Renal cortex interstitium (tissue), 15 donors: Measurements from ENCODE around the gene PRKAR1B. TPM values are rescaled to one million over a fixed set of nuclear protein-coding genes. Genes with fewer than 3 reads are reported as not detected.

Experiments
- DNase-seq, 11 donors: peaks; one replicate each; pipeline ENCODE4 v3.0.0-alpha.2; 2013; ENCODE audit warnings: low read depth in 9 of 11, low spot score in 4 of 11; ENCODE audit errors: extremely low read depth in 1 of 11
- long read RNA-seq, 16 experiments: transcript quantifications; one replicate each; lab custom pipeline, GENCODE V29; 2026
- polyA plus RNA-seq, 3 donors: library from polyadenylated mRNA; unstranded; fragments of 120-200 nt; gene quantifications; one replicate each; pipeline ENCODE4 v1.2.1, GENCODE V29; 2013; ENCODE audit not compliant: insufficient read length in 3 of 3

The PRKAR1B gene
- polyA plus RNA-seq: 10 to 100 TPM; 31.7 to 43.1 (median 41.8) TPM
- long read RNA-seq, donor 1, transcript PRKAR1B-201 (11 exons, 2,007 nt): major isoform, 5 of 52 reads
- long read RNA-seq, donor 1, partial matches to known transcripts: 47 of 52 reads
- long read RNA-seq, donor 1, other reads (novel, unspliced or antisense): 0 of 52 reads
- long read RNA-seq, donor 2, partial matches to known transcripts: 7 of 10 reads
- long read RNA-seq, donor 2, other reads (novel, unspliced or antisense): 0 of 10 reads
- long read RNA-seq, donor 3, transcript PRKAR1B-201 (11 exons, 2,007 nt): major isoform, 11 of 80 reads
- long read RNA-seq, donor 3, partial matches to known transcripts: 43 of 80 reads
- long read RNA-seq, donor 3, other reads (novel, unspliced or antisense): 22 of 80 reads
- long read RNA-seq, donor 4, transcript PRKAR1B-203 (11 exons, 1,917 nt): major isoform, 7 of 44 reads
- long read RNA-seq, donor 4, transcript PRKAR1B-201 (11 exons, 2,007 nt): minor isoform, 5 of 44 reads
- long read RNA-seq, donor 4, partial matches to known transcripts: 11 of 44 reads
- long read RNA-seq, donor 4, other reads (novel, unspliced or antisense): 19 of 44 reads
- long read RNA-seq, donor 5: 0 reads
- long read RNA-seq, donor 6, transcript PRKAR1B-201 (11 exons, 2,007 nt): major isoform, 14 of 45 reads
- long read RNA-seq, donor 6, partial matches to known transcripts: 11 of 45 reads
- long read RNA-seq, donor 6, other reads (novel, unspliced or antisense): 16 of 45 reads
- long read RNA-seq, donor 7, partial matches to known transcripts: 41 of 54 reads
- long read RNA-seq, donor 7, other reads (novel, unspliced or antisense): 6 of 54 reads
- long read RNA-seq, donor 8: 0 reads
- long read RNA-seq, donor 9, transcript PRKAR1B-201 (11 exons, 2,007 nt): major isoform, 8 of 14 reads
- long read RNA-seq, donor 9, partial matches to known transcripts: 0 of 14 reads
- long read RNA-seq, donor 9, other reads (novel, unspliced or antisense): 5 of 14 reads
- long read RNA-seq, donor 10, transcript PRKAR1B-201 (11 exons, 2,007 nt): major isoform, 9 of 44 reads
- long read RNA-seq, donor 10, partial matches to known transcripts: 11 of 44 reads
- long read RNA-seq, donor 10, other reads (novel, unspliced or antisense): 21 of 44 reads
- long read RNA-seq, donor 11, partial matches to known transcripts: 39 of 42 reads
- long read RNA-seq, donor 11, other reads (novel, unspliced or antisense): 0 of 42 reads
- long read RNA-seq, donor 12, partial matches to known transcripts: 0 of 1 reads
- long read RNA-seq, donor 12, other reads (novel, unspliced or antisense): 0 of 1 reads
- long read RNA-seq, donor 13: 0 reads
- long read RNA-seq, donor 14, transcript PRKAR1B-201 (11 exons, 2,007 nt): major isoform, 5 of 8 reads
- long read RNA-seq, donor 14, partial matches to known transcripts: 0 of 8 reads
- long read RNA-seq, donor 14, other reads (novel, unspliced or antisense): 0 of 8 reads
- long read RNA-seq, donor 15, partial matches to known transcripts: 0 of 3 reads
- long read RNA-seq, donor 15, other reads (novel, unspliced or antisense): 0 of 3 reads
- long read RNA-seq, donor 16, transcript PRKAR1B-201 (11 exons, 2,007 nt): major isoform, 18 of 435 reads
- long read RNA-seq, donor 16, partial matches to known transcripts: 368 of 435 reads
- long read RNA-seq, donor 16, other reads (novel, unspliced or antisense): 43 of 435 reads

DNA sequence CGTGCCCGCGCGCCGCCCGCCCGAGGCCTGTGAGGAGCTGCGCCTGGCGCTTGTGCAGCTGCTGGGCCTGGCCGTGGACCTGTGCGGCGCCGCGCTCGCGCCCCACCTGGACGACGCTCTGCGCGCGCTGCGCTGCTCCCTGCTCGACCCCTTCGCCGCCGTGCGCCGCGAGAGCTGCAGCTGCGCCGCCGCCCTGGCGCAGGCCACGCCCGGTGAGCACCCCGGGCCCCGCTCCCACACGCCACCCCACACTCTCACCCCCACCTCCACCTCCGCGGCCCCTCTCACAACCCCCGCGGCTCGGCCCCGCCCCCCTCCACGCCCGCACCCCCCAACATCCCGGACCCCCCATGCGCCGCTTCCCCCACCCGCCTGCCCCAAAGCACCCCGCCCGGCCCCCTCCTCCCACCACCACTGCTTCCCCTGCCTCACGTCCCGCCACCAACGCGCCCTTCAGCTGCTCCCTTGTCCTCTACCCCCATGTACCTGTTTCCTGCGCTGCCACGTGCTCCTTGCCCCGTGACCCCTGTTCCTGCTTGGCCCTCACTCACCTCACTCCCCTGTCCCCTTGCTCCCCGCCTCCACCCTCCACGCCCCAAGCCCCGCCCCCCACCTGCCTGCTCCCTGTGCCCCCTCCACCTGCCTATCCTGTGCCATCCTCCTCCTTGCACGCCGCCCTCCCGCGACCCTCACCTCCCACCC is at the start of gene PRKAR1B:
Gene PRKAR1B, minus strand, starts transcription at position 178 of the 702 bp plus-strand sequence. CDS start 15,776 bp downstream, outside the sequence.
- DNase-seq: no peak

- no peak for DNase-seq
Observed at GRCh38 chr7:776381-776780, 49.3 kb upstream of the PRKAR1B start.

- no peak for DNase-seq
Observed at GRCh38 chr7:774161-775109, 47.4 kb upstream of the PRKAR1B start.

GRCh38 chr7:773622-773915 is 46.5 kb upstream of the PRKAR1B start:
- DNase-seq: no peak

DNA sequence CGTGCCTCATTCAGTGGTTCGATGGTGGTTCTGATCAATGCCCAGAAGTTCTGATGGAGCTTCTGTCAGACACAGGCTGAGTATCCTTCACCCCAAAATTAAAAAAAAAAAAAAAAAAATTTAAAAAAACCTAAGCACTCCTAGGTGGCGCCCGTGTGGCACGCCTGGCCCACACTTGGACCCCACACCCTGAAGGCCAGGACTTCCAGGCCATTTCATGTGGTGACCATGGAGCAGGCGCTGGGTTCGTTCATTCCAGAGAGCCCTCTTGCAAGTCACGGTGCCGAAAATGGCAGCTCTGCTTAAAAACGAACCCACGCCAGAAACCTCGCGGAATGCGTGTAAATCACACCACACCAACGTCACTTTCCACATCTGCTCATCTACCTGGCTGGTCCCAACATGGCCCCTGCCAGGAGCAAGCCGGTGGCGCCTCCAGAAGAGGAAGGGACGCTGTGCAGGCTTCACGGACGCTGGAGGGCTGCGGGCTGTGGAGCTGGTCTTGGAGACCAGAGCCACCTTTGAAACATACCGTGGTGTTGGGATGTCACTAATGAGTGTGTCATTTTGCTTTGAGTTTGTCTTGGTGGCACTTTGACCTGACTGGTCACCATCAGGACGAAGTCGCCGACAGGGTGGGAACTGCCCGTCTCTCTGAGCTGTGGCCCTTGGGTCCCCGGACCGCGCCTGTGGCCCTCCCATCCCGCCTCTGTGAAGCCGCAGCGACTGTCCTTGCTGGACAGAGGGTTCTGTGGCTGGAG is 46.0 kb upstream of the PRKAR1B start:
- no peak for DNase-seq

DNA sequence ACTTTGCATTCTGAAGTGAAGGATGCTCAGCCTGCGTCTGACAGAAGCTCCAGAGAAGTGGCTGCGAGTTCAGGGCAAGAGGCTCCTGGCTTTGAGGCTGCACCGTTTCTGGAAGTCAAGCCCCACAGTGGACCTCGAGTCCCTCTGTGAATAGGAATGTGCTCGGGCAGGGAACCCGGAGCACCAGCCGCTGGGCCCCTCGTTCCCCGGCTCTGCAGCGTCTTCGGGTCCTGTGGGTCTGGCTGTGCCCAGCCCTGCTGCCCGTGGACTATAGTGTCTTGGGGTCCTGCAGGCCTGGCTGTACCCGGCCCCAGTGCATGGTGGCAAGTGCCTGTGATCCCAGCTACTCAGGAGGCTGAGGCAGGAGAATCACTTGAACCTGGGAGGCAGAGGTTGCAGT is 45.3 kb upstream of the PRKAR1B start:
- DNase-seq: no peak

DNA sequence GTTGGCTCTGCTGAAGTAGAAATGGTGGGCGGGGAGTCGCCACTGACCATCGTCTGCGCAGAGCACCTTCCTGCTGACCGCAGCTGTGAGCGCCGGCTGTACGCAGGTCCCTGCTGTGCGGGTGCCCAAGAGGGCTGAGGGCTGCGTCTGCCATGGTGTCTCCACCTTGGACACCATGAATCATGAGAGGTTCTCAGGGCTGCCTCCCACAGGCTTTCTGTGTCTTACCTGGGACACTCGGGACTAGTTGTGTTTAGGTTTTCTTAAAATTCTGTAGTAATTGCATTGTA is 44.9 kb upstream of the PRKAR1B start:
- DNase-seq: no peak

DNA sequence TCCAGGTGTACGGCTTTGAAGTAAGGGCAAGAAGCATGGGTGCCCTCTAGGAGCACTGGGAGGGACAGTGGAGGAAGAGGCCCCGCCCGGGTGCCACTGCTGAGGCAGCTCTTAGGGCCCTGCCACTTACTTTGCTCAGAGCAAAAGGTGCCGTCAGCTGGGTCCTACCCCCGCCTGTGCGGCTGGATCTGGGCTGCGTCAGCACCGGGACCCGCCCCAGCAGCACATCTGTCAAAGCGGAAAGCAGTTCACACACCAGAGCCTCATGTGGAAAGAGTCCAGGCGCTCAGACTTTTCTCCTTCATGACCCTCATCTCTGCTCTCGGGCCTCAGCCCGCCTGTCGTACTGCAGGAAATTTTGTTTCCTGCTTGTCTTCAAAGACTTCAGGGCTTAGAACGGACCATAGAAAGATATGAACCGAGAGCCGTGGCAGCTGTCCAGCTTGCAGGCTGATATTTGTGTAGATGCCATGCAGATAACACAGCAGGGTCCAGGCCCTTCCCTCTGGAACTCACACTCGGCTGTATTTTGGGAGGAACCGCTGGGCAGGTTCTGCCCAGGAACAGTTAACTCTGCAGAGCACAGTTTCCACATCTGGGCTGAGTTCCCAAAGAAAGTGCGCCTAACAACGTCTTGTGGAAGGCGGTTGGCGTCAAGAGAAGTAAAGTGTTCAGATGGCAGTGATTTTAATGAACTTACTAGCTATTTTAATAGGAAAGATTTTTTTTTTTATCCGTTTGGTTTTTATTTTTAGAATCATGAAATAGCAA is 44.3 kb upstream of the PRKAR1B start:
- DNase-seq: peak in 6 of 11 donors; percentile 62 to 78 (median 72)

DNA sequence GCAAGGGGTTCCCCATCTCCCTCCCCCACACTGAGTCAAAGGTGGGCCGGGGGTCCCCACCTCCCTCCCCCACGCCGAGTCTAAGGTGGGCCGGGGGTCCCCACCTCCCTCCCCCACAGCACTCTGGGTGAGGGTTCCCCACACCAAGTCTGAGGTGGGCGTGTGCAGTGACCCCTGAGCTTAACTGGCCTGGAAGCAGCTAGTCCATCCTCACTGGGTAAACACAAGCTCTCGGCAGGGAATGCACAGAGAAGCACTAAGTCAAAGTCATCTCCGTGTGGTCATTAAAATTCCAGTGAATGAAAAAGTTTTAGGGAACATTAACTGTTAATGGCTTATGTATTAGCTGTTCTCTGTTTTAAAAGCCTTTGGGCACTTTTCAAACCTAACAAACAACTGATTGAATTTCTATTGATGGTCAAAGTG is 43.7 kb upstream of the PRKAR1B start:
- DNase-seq: peak in 6 of 11 donors; percentile 67 to 87 (median 80)

DNA sequence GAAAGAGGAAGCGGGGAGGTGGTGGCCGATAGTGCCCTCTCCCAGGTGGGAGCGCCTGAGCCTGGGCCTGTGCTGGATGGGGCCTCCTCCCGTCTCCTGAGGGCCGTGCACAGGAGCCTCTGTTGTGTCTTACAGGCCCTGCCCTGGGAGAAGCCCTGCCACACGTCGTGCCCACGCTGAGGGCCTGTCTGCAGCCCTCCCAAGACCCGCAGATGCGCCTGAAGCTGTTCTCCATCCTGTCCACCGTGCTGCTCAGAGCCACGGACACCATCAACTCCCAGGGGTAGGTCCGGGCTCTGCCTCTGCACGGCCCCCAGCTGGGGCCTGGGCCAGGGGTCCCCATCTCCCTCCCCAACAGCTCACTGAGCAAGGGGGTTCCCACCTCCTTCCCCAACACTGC is 43.3 kb upstream of the PRKAR1B start:
- no peak for DNase-seq

- no peak for DNase-seq
Observed at GRCh38 chr7:768881-769504, 41.9 kb upstream of the PRKAR1B start.

GRCh38 chr7:767941-768731 is 41.1 kb upstream of the PRKAR1B start:
- DNase-seq: peak in 5 of 11 donors; percentile 38 to 84 (median 73)

GRCh38 chr7:767580-767940 is 40.5 kb upstream of the PRKAR1B start:
- peak in 4 of 11 donors; percentile 52 to 71 (median 59) for DNase-seq

GRCh38 chr7:765383-765782 is 38.3 kb upstream of the PRKAR1B start:
- no peak for DNase-seq
